Omental fat pad (tissue), 4 donors: Measurements from ENCODE around the gene ANKRD33B. TPM values are rescaled to one million over a fixed set of nuclear protein-coding genes. Genes with fewer than 3 reads are reported as not detected.

Experiments
- ATAC-seq: fragments of 150-250 bp; one replicate; pipeline ENCODE4 v1.9.1; 2016; ENCODE audit warnings: mild to moderate bottlenecking, moderate library complexity; ENCODE audit not compliant: low FRiP score
- DNase-seq: peaks from one replicate; pipeline ENCODE4 v3.0.0-alpha.2; 2019; ENCODE audit warnings: low spot score
- total RNA-seq, 4 donors: library from RNA; depleted of rRNA; stranded (reverse); fragments of >200 nt; gene quantifications; one replicate each; pipeline ENCODE4 v1.1.0, GENCODE V29; 2016
- TF ChIP-seq, protein P1 (sequence below), 3 donors: fragments of 450-650 bp; IDR thresholded peaks; one replicate each; pipeline ENCODE4 v1.5.1; 2016 to 2017; ENCODE audit warnings: antibody characterized with exemption in 3 of 3, mild to moderate bottlenecking in 3 of 3, moderate library complexity in 2 of 3

ANKRD33B gene
- total RNA-seq, 4 donors from 2014 or later = 6.2 to 25.5 (median 8.1) TPM

DNA sequence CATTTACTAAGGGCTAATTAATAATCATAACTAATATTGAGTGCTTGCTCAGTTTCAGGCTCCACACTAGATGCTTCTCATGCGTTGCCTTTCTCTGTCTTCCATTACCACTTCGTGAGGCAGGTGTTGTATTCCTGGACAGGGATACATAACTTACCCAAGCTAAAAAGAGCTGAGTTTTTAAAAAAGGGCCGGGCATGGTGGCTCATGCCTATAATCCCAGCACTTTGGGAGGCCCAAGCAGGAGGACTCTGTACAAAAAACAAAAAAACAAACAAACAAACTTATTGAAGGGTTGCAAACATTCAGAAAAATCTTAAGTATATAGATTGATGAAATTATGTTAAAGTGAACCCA, 12.1 kb upstream of the ANKRD33B start:
- no peak for DNase-seq
- no peak for ATAC-seq
- TF ChIP-seq, protein P1, sequence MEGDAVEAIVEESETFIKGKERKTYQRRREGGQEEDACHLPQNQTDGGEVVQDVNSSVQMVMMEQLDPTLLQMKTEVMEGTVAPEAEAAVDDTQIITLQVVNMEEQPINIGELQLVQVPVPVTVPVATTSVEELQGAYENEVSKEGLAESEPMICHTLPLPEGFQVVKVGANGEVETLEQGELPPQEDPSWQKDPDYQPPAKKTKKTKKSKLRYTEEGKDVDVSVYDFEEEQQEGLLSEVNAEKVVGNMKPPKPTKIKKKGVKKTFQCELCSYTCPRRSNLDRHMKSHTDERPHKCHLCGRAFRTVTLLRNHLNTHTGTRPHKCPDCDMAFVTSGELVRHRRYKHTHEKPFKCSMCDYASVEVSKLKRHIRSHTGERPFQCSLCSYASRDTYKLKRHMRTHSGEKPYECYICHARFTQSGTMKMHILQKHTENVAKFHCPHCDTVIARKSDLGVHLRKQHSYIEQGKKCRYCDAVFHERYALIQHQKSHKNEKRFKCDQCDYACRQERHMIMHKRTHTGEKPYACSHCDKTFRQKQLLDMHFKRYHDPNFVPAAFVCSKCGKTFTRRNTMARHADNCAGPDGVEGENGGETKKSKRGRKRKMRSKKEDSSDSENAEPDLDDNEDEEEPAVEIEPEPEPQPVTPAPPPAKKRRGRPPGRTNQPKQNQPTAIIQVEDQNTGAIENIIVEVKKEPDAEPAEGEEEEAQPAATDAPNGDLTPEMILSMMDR (IDR thresholded peaks at IDR 0.05) = no peak

DNA sequence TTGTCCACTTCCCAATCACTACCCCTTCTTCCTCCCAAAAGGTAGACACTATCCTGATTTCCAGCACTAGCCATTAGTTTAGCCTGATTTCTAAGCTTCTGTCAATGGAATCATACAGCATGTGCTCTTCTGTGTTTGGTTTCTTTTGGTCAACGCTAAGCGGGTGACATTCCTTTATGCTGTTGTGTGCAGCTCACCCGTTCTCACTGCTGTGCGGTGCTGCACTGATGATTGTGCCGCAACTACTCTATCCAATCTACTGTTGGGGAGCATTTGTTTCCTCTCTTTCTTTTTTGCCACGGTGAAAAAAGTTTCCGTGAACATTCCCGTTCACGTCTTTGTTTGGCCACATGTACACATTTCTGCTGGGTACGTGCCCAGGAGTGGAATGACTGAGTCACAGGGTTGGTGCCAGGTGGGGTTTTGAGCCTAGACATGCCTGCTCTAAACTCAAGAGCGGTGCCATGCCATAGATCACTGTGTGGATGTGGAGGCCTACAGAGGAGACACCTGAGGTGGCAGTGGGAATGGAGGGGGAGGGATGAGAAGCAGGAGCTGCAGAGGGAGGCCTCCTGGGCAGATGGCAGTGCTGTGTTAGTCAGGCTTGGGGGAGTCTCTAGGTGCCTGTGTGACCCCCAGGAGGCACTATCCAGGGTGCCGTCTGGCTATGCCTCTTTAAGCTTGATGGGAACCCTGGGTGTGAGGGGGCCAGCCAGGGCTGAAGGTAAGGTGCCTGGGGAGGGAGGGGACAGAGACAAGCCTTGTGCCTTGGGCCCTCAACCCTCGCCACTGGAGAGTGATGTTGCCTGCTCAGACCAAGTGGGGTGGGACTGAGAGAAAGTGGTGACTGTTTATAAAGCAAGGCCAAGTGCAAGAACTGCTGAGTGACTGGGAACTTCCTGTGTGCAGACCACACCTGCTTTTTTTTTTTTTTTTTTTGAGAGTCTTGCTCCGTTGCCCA, 11.4 kb upstream of the ANKRD33B start:
- TF ChIP-seq, protein P1 (IDR thresholded peaks at IDR 0.05) = no peak
- no peak for DNase-seq
- ATAC-seq = no peak

DNA sequence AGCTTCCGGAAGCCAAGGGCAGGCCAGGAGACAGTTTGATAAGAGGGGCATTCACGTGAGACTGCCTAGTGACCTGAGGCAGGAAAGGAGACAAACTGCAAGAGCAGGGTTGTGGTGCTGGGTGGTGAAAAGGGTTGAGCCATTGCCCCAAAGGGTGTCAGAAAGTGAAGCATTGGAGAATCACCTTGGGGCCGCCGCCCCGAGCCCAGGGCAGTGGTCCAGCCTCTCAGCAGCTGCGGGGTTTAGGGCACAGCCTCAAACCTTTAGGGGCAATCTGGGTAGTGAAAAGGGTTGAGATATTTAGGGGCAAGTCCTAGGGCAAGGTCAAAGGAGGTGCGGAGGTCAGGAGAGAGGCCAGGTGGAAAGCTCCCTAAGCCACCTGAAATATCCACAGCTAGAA, 10.4 kb upstream of the ANKRD33B start:
- ATAC-seq (no peak), DNase-seq (no peak)

GRCh38 chr5:10555277-10555684, 8.6 kb upstream of the ANKRD33B start:
- no peak for ATAC-seq

More for the DNA sequence above, 10.4 kb upstream of the ANKRD33B start:
- TF ChIP-seq, protein P1 (IDR thresholded peaks at IDR 0.05) = no peak

GRCh38 chr5:10556289-10556807, 7.5 kb upstream of the ANKRD33B start:
- DNase-seq (no peak), ATAC-seq (peak; percentile 46)
- TF ChIP-seq, protein P1 (IDR thresholded peaks at IDR 0.05) = no peak

More at GRCh38 chr5:10555277-10555684, 8.6 kb upstream of the ANKRD33B start:
- TF ChIP-seq, protein P1 (IDR thresholded peaks at IDR 0.05) = no peak
- DNase-seq = no peak

DNA sequence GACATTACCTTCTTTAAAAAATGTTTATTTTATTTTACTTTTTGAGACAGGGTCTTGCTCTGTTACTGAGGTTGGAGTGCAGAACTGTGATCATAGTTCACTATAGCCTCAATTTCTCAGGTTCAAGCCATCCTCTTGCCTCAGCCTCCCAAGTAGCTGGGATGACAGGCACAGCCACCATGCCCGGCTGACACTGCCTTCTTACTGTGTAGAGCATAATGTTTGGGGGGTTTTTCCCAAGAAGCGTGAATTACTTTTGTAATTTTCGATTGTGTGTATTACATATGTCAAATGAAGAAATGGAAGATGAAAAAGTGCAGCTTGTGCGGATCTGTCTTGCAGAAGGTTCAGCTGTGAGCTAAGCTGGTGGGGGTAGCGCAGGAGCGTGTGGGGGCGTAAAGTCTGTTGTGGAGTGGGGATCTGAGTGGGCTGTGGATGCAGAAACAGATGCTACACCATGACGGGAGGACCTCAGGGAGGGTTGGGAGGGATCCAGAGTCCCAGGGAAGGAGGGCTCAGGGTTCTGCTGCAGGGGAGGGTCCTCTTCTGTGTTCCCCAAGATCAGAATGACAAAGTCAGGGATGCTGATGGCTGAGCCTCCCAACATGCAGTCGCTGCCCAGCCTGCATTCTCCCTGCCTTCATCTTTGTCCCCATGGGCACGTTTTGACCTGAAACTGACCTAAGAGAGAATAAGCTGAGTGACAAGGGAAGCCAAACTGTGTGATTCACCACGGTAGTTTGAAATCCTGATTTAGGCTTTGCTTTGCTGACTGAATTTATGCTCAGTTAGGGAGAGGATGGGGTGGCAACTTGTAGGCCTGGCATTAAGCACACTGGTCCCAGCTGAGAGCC, 6.8 kb upstream of the ANKRD33B start:
- no peak for DNase-seq
- no peak for ATAC-seq
- TF ChIP-seq, protein P1 (IDR thresholded peaks at IDR 0.05) = no peak
